ENCODE measurements around the gene SLC38A1. TPM values are rescaled to one million over a fixed set of nuclear protein-coding genes. Genes with fewer than 3 reads are reported as not detected.

SLC38A1 gene
- total and polyA plus RNA-seq, 4 donors, result 13.7 to 60.3 (median 26.4) TPM

- ATAC-seq (ENCODE audit: insufficient read depth, low FRiP score) (no peak), DNase-seq (no peak)
- Histone ChIP-seq H3K27me3 (ENCODE audit: control insufficient read depth in 3 of 3, insufficient read depth in 3 of 3, low read length in 2 of 3) (no peaks in the 10 kb centered on the region), H3K4me1 (ENCODE audit: control insufficient read depth in 5 of 5, insufficient read depth in 5 of 5, low read length in 5 of 5) (peaks cover 0 to 9% (median 0%) of the 10 kb centered on the region in 5 donors), H3K4me3 (no peak overlapping the region), H3K36me3 (ENCODE audit: control insufficient read depth in 4 of 4, insufficient read depth in 4 of 4, low read length in 4 of 4) (peaks cover 0 to 9% (median 0%) of the 10 kb centered on the region in 4 donors), H3K27ac (ENCODE audit: low read depth in 1 of 2, low read length in 1 of 2) (no peak overlapping the region), H3K9me3 (ENCODE audit: control insufficient read depth in 4 of 4, insufficient read depth in 3 of 4, low read length in 3 of 4) (no peaks in the 10 kb centered on the region), H3K9ac (ENCODE audit: insufficient read depth in 1 of 2, low read length in 2 of 2) (no peak overlapping the region)
- WGBS, 2 donors, result 69 to 87% methylated on average over 4 of the region's 4 CpGs
- TF ChIP-seq CTCF (IDR thresholded peaks at IDR 0.05; ENCODE audit: control extremely low read depth, extremely low read depth), result no peak
Observed at GRCh38 chr12:46209170-46209569, 59.7 kb downstream of the SLC38A1 start.

DNA sequence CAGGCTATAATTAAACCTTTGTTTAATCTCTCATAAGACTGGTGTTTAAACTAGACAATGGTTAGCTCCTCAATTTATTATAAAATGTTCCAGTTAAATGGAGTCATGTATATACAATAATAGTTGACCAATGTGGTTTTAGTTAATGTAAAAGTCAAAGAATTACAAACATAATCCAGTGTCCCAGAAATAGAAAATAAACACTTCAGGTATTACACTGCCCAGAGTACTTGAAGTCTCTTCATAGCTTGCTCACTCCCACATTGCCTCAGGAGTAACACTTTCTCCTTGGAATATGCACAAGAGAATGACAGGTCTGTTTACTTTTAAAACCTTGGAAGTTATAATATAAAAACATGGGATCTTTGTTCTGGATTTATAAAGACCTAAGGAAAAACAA lies 60.5 kb downstream of the SLC38A1 start:
- H3K36me3 ChIP-seq (ENCODE audit: control insufficient read depth in 4 of 4, insufficient read depth in 4 of 4, low read length in 4 of 4), result peaks cover 0 to 9% (median 0%) of the 10 kb centered on the region in 4 donors
- no peaks in the 10 kb centered on the region for H3K27me3 ChIP-seq (ENCODE audit: control insufficient read depth in 3 of 3, insufficient read depth in 3 of 3, low read length in 2 of 3)
- ATAC-seq (ENCODE audit: insufficient read depth, low FRiP score) (no peak), DNase-seq (peak in 1 of 3 donors; percentile 31)
- no peak overlapping the region for H3K4me3 ChIP-seq
- H3K9me3 ChIP-seq (ENCODE audit: control insufficient read depth in 4 of 4, insufficient read depth in 3 of 4, low read length in 3 of 4), result no peaks in the 10 kb centered on the region
- H3K4me1 ChIP-seq (ENCODE audit: control insufficient read depth in 5 of 5, insufficient read depth in 5 of 5, low read length in 5 of 5), result peaks cover 0 to 9% (median 0%) of the 10 kb centered on the region in 5 donors
- TF ChIP-seq CTCF (IDR thresholded peaks at IDR 0.05; ENCODE audit: control extremely low read depth, extremely low read depth), result no peak
- no peak overlapping the region for H3K9ac ChIP-seq (ENCODE audit: insufficient read depth in 1 of 2, low read length in 2 of 2)
- H3K27ac ChIP-seq (ENCODE audit: low read depth in 1 of 2, low read length in 1 of 2), result no peak overlapping the region

- H3K4me3 ChIP-seq, result no peak overlapping the region
- H3K9ac ChIP-seq (ENCODE audit: insufficient read depth in 1 of 2, low read length in 2 of 2), result no peak overlapping the region
- peaks cover 0 to 15% (median 0%) of the 10 kb centered on the region in 4 donors for H3K36me3 ChIP-seq (ENCODE audit: control insufficient read depth in 4 of 4, insufficient read depth in 4 of 4, low read length in 4 of 4)
- DNase-seq (no peak), ATAC-seq (ENCODE audit: insufficient read depth, low FRiP score) (no peak)
- TF ChIP-seq CTCF (IDR thresholded peaks at IDR 0.05; ENCODE audit: control extremely low read depth, extremely low read depth), result no peak
- peaks cover 0 to 9% (median 0%) of the 10 kb centered on the region in 5 donors for H3K4me1 ChIP-seq (ENCODE audit: control insufficient read depth in 5 of 5, insufficient read depth in 5 of 5, low read length in 5 of 5)
- no peaks in the 10 kb centered on the region for H3K27me3 ChIP-seq (ENCODE audit: control insufficient read depth in 3 of 3, insufficient read depth in 3 of 3, low read length in 2 of 3)
- no peaks in the 10 kb centered on the region for H3K9me3 ChIP-seq (ENCODE audit: control insufficient read depth in 4 of 4, insufficient read depth in 3 of 4, low read length in 3 of 4)
- no peak overlapping the region for H3K27ac ChIP-seq (ENCODE audit: low read depth in 1 of 2, low read length in 1 of 2)
Observed at GRCh38 chr12:46207644-46208043, 61.2 kb downstream of the SLC38A1 start.

- Histone ChIP-seq H3K27me3 (ENCODE audit: control insufficient read depth in 3 of 3, insufficient read depth in 3 of 3, low read length in 2 of 3) (no peaks in the 10 kb centered on the region), H3K4me1 (ENCODE audit: control insufficient read depth in 5 of 5, insufficient read depth in 5 of 5, low read length in 5 of 5) (peaks cover 0 to 9% (median 0%) of the 10 kb centered on the region in 5 donors), H3K9ac (ENCODE audit: insufficient read depth in 1 of 2, low read length in 2 of 2) (no peak overlapping the region), H3K9me3 (ENCODE audit: control insufficient read depth in 4 of 4, insufficient read depth in 3 of 4, low read length in 3 of 4) (no peaks in the 10 kb centered on the region), H3K4me3 (no peak overlapping the region), H3K27ac (ENCODE audit: low read depth in 1 of 2, low read length in 1 of 2) (no peak overlapping the region), H3K36me3 (ENCODE audit: control insufficient read depth in 4 of 4, insufficient read depth in 4 of 4, low read length in 4 of 4) (peaks cover 0 to 15% (median under 1%) of the 10 kb centered on the region in 4 donors)
- 67 to 72% methylated on average over 3 of the region's 3 CpGs for WGBS, 2 donors
- DNase-seq, result no peak
- TF ChIP-seq CTCF (IDR thresholded peaks at IDR 0.05; ENCODE audit: control extremely low read depth, extremely low read depth), result no peak
- ATAC-seq (ENCODE audit: insufficient read depth, low FRiP score), result no peak
Observed at GRCh38 chr12:46206471-46206870, 62.4 kb downstream of the SLC38A1 start.
